HepG2 (cell line): ENCODE measurements around the gene CUL7. TPM values are rescaled to one million over a fixed set of nuclear protein-coding genes. Genes with fewer than 3 reads are reported as not detected.

Experiments
- AHDC1 ChIP-seq: sonication (generic); formaldehyde crosslinking; IDR thresholded peaks from 2 replicates; pipeline ENCODE4 v1.5.1; 2020; ENCODE audit warnings: mild to moderate bottlenecking, missing genetic modification reagents, borderline replicate concordance
- GMEB1 ChIP-seq: sonication (generic); formaldehyde crosslinking; IDR thresholded peaks from 2 replicates; pipeline ENCODE4 v1.5.1; 2020; ENCODE audit warnings: missing genetic modification reagents, mild to moderate bottlenecking, borderline replicate concordance
- KLF13 ChIP-seq: sonication (generic); formaldehyde crosslinking; IDR thresholded peaks from 2 replicates; pipeline ENCODE4 v1.4.0; 2020; ENCODE audit warnings: mild to moderate bottlenecking, missing genetic modification reagents
- MAFF ChIP-seq: IDR thresholded peaks from 2 replicates; pipeline ENCODE4 v1.6.1; 2011; ENCODE audit warnings: low read depth, low read length, improper control_type of control experiment
- MLX ChIP-seq: IDR thresholded peaks from 2 replicates; pipeline ENCODE4 v1.6.1; 2016
- NCOR1 ChIP-seq: fragments of 200-600 bp; sonication (generic); IDR thresholded peaks from 2 replicates; pipeline ENCODE4 v1.7.0; 2017; ENCODE audit warnings: antibody characterized with exemption, low read length, borderline replicate concordance
- NR2F1 ChIP-seq, 2 experiments: fragments of 450-650 bp in 1 of 2; formaldehyde crosslinking in 1 of 2; IDR thresholded peaks; 2 replicates each; pipeline versions ENCODE4 v1.5.0 to v1.6.1; 2016 to 2020; ENCODE audit warnings: mild to moderate bottlenecking in 1 of 2, missing compliant biosample characterization in 1 of 2, missing genetic modification reagents in 1 of 2, moderate library complexity in 1 of 2
- PAWR ChIP-seq: sonication (generic); formaldehyde crosslinking; IDR thresholded peaks from 2 replicates; pipeline ENCODE4 v1.4.0; 2020; ENCODE audit warnings: missing genetic modification reagents, mild to moderate bottlenecking, borderline replicate concordance
- SRF ChIP-seq: IDR thresholded peaks from 2 replicates; pipeline ENCODE4 v1.6.1; 2011; ENCODE audit warnings: mild to moderate bottlenecking, low read depth, low read length, moderate library complexity
- TFDP1 ChIP-seq: IDR thresholded peaks from 2 replicates; pipeline ENCODE4 v1.6.1; 2016; ENCODE audit warnings: missing compliant biosample characterization, missing genetic modification reagents, borderline replicate concordance
- ZNF3 ChIP-seq: IDR thresholded peaks from 2 replicates; pipeline ENCODE4 v1.7.0; 2017; ENCODE audit warnings: inconsistent platforms
- ZNF513 ChIP-seq: sonication (generic); formaldehyde crosslinking; conservative IDR thresholded peaks from 2 replicates; pipeline ENCODE4 v1.5.0; 2020; ENCODE audit warnings: missing genetic modification reagents
- ZNF740 ChIP-seq: sonication (generic); formaldehyde crosslinking; IDR thresholded peaks from 2 replicates; pipeline ENCODE4 v1.4.0; 2020; ENCODE audit warnings: missing genetic modification reagents
- ZNF784 ChIP-seq: sonication (generic); formaldehyde crosslinking; IDR thresholded peaks from 2 replicates; pipeline ENCODE4 v1.5.1; 2020; ENCODE audit warnings: missing genetic modification reagents, mild to moderate bottlenecking, borderline replicate concordance
- ZSCAN9 ChIP-seq: IDR thresholded peaks from 2 replicates; pipeline ENCODE4 v1.6.1; 2016; ENCODE audit warnings: borderline replicate concordance
- polyA plus RNA-seq, 8 experiments: library from polyadenylated mRNA; depleted of rRNA in 3 of 8; stranded (reverse) in 7 of 8; unstranded in 1 of 8; fragments of >200 nt; fragmentation: Illumina TruSeq in 4 of 8; extraction: Trizol in 4 of 8; gene quantifications; 2 replicates each; pipeline versions ENCODE4 v1.2.1 to v1.2.3, GENCODE V29; 2011 to 2016; ENCODE audit warnings: low read depth in 4 of 8, missing spikeins in 1 of 8, mixed read lengths in 1 of 8; ENCODE audit not compliant: insufficient read depth in 1 of 8
- total RNA-seq, 5 experiments: library from RNA; depleted of rRNA; stranded (reverse); fragments of >200 nt; fragmentation: Illumina TruSeq; extraction: Trizol; gene quantifications; 2 replicates each; pipeline ENCODE4 v1.2.3, GENCODE V29; 2016; ENCODE audit warnings: low read depth in 1 of 5

CUL7 gene
- total and polyA plus RNA-seq, 2 of the 13 experiments (the other 11 are each of a cell fraction or from before 2014, with no cell fraction given): 32.0 to 60.7 TPM

GRCh38 chr6:43076464-43077332 is 23.0 kb upstream of the CUL7 start (continued):
- no peak; the same call in 1 of the 2 replicates for TF ChIP-seq ZNF3
- peak; percentile 29; the same call in 1 of the 2 replicates for TF ChIP-seq NCOR1
- no peak for TF ChIP-seq MLX (CRISPR knock-in tag)
- no peak for TF ChIP-seq ZSCAN9 (CRISPR knock-in tag)
- TF ChIP-seq GMEB1: peak; percentile 18; the same call in 1 of the 2 replicates
- 0 out of 2 replicates have a peak, but pooled peaks have one; percentile 17 for TF ChIP-seq TFDP1
- no peak for TF ChIP-seq SRF
- TF ChIP-seq ZNF740 (CRISPR knock-in tag): peak; percentile 64; the same call in 1 of the 2 replicates
- TF ChIP-seq NR2F1 (CRISPR knock-in tag; IDR thresholded peaks at IDR 0.05): no peak
- TF ChIP-seq MAFF: no peak
- 0 out of 2 replicates have a peak, but pooled peaks have one; percentile 9 for TF ChIP-seq ZNF513 (CRISPR knock-in tag)
- peak; percentile 55; the same call in 1 of the 2 replicates for TF ChIP-seq AHDC1
- TF ChIP-seq PAWR (CRISPR knock-in tag): no peak
- peak; percentile 39; the same call in 1 of the 2 replicates for TF ChIP-seq ZNF784
- 0 out of 2 replicates have a peak, but pooled peaks have one; percentile 35 for TF ChIP-seq KLF13
